Type B pancreatic cell (in vitro differentiated cells): ENCODE results near the gene CCNL2. TPM values are rescaled to one million over a fixed set of nuclear protein-coding genes. Genes with fewer than 3 reads are reported as not detected.
A peak's percentile ranks its signal among the peaks of the same experiment; 100 is the strongest.
"Not testable (repeated sequence)": the region's sequence is repeated elsewhere in the genome, so short reads cannot be mapped to it uniquely, and the experiment has no call there.

Experiments
- DNase-seq: peaks from one replicate; pipeline ENCODE4 v3.0.0; 2021; ENCODE audit warnings: mixed read lengths; ENCODE audit not compliant: unreplicated experiment; ENCODE audit errors: extremely low spot score
- H3K27ac Mint-ChIP-seq: 2 replicates; pipeline ENCODE4 v1.8.0; 2021; ENCODE audit warnings: mild to moderate bottlenecking, mixed read lengths
- H3K27me3 Mint-ChIP-seq: 2 replicates; pipeline ENCODE4 v1.8.0; 2021; ENCODE audit warnings: mixed read lengths
- H3K36me3 Mint-ChIP-seq: 2 replicates; pipeline ENCODE4 v1.8.0; 2021; ENCODE audit warnings: mixed read lengths
- H3K4me1 Mint-ChIP-seq: one replicate; pipeline ENCODE4 v1.8.0; 2021; ENCODE audit warnings: mixed read lengths; ENCODE audit not compliant: unreplicated experiment
- H3K4me3 Mint-ChIP-seq: 2 replicates; pipeline ENCODE4 v1.8.0; 2021; ENCODE audit warnings: mild to moderate bottlenecking, mixed read lengths
- H3K9me3 Mint-ChIP-seq: 2 replicates; pipeline ENCODE4 v1.8.0; 2021; ENCODE audit warnings: mixed read lengths
- CTCF ChIP-seq: fragments of 200-600 bp; sonication (generic); conservative IDR thresholded peaks from 2 replicates; pipeline ENCODE4 v1.5.0; 2021; ENCODE audit warnings: antibody characterized with exemption, mild to moderate bottlenecking
- long read RNA-seq: library from polyadenylated mRNA; unstranded; transcript quantifications from one replicate; pipeline ENCODE4 v2.0.0, GENCODE V29; 2020
- total RNA-seq: library from RNA; stranded (reverse); gene quantifications from 2 replicates; pipeline ENCODE4 v1.2.1, GENCODE V29; 2021; ENCODE audit warnings: low replicate concordance

Gene CCNL2
- total RNA-seq: 194 and 298 TPM in 2 replicates
- long read RNA-seq, transcript CCNL2-204 (6 exons, 3,082 nt): major isoform, 18 of 37 reads
- long read RNA-seq, partial matches to known transcripts: 6 of 37 reads
- long read RNA-seq, other reads (novel, unspliced or antisense): 10 of 37 reads

GRCh38 chr1:1399187-1399871 is at the start of gene CCNL2:
Gene CCNL2, minus strand, starts transcription at chr1:1399335. Its CDS starts 29 bp downstream, at chr1:1399306.
- peaks cover 16% of the 10 kb centered on the region for H3K4me1 Mint-ChIP-seq
- H3K9me3 Mint-ChIP-seq: no peaks in the 10 kb centered on the region
- H3K4me3 Mint-ChIP-seq: peak within 1 kb of the TSS; percentile 95
- peak within 1 kb of the TSS; percentile 95 for H3K27ac Mint-ChIP-seq
- peak; percentile 100 for DNase-seq
- no peaks in the 10 kb centered on the region for H3K27me3 Mint-ChIP-seq
- peaks cover 25% of the 10 kb centered on the region for H3K36me3 Mint-ChIP-seq
- peak; percentile 80 for TF ChIP-seq CTCF

GRCh38 chr1:1446631-1447030 is 47.5 kb upstream of the CCNL2 start:
- H3K36me3 Mint-ChIP-seq, DNase-seq, H3K4me3 Mint-ChIP-seq, H3K9me3 Mint-ChIP-seq, H3K4me1 Mint-ChIP-seq, H3K27me3 Mint-ChIP-seq, H3K27ac Mint-ChIP-seq: not testable (repeated sequence)

- no peak for DNase-seq
- no peak for TF ChIP-seq CTCF
- Mint-ChIP-seq H3K36me3 (no peaks in the 10 kb centered on the region), H3K9me3 (no peaks in the 10 kb centered on the region), H3K4me1 (peaks cover 5% of the 10 kb centered on the region), H3K27ac (no peak overlapping the region), H3K4me3 (no peak overlapping the region), H3K27me3 (no peaks in the 10 kb centered on the region)
These were observed 43.1 kb upstream of the CCNL2 start for GRCh38 chr1:1442069-1442770.

GRCh38 chr1:1441002-1441888 is 42.1 kb upstream of the CCNL2 start:
- peak; percentile 78 for DNase-seq
- Mint-ChIP-seq H3K36me3 (no peaks in the 10 kb centered on the region), H3K9me3 (no peaks in the 10 kb centered on the region), H3K4me3 (no peak overlapping the region), H3K4me1 (peaks cover 5% of the 10 kb centered on the region), H3K27ac (peak overlapping the region; percentile 64), H3K27me3 (no peaks in the 10 kb centered on the region)
- TF ChIP-seq CTCF: peak; percentile 81

- H3K27me3 Mint-ChIP-seq: no peaks in the 10 kb centered on the region
- no peak for TF ChIP-seq CTCF
- H3K4me1 Mint-ChIP-seq: peaks cover 5% of the 10 kb centered on the region
- DNase-seq: no peak
- no peaks in the 10 kb centered on the region for H3K36me3 Mint-ChIP-seq
- peak overlapping the region; percentile 64 for H3K27ac Mint-ChIP-seq
- H3K9me3 Mint-ChIP-seq: no peaks in the 10 kb centered on the region
- H3K4me3 Mint-ChIP-seq: no peak overlapping the region
These were observed 41.3 kb upstream of the CCNL2 start for GRCh38 chr1:1440262-1441001.
